ENCODE results near the gene DDX52.
A peak's percentile ranks its signal among the peaks of the same experiment; 100 is the strongest.
"Not testable (repeated sequence)": the region's sequence is repeated elsewhere in the genome, so short reads cannot be mapped to it uniquely, and the experiment has no call there.

The DDX52 gene, protein sequence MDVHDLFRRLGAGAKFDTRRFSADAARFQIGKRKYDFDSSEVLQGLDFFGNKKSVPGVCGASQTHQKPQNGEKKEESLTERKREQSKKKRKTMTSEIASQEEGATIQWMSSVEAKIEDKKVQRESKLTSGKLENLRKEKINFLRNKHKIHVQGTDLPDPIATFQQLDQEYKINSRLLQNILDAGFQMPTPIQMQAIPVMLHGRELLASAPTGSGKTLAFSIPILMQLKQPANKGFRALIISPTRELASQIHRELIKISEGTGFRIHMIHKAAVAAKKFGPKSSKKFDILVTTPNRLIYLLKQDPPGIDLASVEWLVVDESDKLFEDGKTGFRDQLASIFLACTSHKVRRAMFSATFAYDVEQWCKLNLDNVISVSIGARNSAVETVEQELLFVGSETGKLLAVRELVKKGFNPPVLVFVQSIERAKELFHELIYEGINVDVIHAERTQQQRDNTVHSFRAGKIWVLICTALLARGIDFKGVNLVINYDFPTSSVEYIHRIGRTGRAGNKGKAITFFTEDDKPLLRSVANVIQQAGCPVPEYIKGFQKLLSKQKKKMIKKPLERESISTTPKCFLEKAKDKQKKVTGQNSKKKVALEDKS

DNA sequence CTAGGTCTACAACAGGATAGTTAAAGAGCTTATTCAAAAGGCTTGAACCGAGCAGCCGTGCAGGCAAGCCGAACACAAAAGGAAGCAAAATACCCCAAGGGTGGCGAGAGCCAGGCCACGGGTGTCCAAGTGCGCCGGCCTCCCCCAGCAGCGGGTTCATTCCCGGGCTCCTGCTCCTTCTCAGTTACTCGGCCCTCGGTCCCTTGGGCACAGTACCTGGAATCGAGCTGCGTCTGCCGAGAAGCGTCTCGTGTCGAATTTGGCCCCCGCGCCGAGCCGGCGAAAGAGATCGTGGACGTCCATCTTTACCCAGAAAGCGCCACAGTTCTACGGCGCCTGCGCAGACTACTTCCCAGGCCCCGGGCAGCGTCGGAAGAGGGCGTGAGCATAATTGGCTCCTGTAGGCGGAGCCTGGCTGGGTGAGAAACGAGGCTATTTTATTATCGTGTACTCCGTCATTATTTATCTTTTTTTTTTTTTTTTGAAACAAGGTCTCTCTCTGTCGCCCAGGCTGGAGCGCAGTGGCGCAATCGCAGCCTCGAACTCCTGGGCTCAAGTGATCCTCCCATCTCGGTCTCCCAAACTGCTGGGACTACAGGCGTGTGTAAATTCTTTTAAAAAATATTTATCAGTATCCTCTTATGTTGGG lies at the start of gene DDX52:
Gene DDX52 (minus strand): TSS at position 329 of the 649 bp plus-strand sequence. CDS start 26 bp downstream, at position 303.
- peak; percentile 93 for DNase-seq (ENCODE audit: low spot score)

DNA sequence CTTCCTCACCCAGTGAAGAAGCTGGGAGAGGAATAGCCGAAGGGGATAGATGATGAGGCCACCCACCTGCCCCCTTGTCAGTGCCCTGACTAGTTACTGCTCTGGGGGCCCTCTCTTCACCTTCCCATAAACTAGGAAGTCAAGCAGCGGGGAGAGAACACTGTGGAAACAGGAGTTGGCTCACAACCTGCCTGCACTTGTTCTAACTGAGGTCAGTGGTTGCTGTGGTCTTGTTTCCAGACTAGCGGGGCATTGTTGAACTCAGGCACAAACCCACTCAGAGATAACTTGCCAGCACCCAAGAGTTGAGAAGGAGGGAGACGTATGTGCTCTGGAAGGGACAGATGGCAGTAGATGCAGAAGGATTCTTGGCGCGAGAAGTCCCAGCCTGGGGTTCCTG lies 48.6 kb upstream of the DDX52 start:
- no peak for DNase-seq (ENCODE audit: low spot score)

DNA sequence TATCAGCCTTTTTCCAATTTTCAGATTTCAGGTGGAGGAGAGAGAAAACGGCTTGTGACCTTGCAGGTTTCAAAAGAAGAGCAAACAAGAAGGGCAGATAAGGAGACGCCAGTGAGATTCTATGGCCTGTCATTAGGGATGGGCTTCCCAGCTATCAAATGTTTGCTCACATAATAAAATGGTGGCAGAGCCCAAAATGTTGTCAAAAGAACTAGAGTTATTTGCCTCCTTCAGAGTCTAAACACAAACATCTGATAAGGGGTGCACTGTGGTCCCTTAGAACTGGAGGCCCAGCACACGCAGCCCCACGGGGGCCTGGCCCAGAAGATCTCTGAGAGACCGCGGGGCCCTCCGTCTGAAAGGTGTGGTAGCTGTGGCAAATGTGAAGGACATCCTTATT lies 46.1 kb upstream of the DDX52 start:
- DNase-seq (ENCODE audit: low spot score), result no peak

DNA sequence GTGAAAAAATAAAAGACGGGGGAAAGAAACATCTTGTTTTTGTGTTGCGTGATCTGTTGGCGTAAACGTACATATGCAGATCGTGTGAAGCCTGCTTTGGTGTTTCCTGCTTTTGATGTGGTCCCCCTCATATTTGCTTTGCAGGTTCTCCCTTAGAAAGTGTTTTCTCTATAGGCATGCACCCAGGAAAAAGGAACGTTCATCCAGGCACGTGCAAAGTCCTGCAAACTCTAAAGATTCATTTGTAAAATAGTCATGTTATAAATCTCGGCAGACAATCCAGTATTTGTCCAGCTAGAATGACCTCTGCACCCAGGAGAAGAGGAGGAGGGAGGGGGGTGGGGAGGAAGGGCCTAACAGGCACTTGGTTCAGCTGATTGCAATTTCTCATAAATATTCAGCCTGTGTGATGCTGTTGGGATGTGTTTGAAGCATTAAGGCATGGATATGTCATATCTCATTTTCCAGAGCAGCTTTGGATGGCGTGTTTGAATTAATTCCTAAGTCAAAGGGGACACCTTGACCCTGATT lies 40.3 kb upstream of the DDX52 start:
- DNase-seq (ENCODE audit: low spot score), result no peak

DNA sequence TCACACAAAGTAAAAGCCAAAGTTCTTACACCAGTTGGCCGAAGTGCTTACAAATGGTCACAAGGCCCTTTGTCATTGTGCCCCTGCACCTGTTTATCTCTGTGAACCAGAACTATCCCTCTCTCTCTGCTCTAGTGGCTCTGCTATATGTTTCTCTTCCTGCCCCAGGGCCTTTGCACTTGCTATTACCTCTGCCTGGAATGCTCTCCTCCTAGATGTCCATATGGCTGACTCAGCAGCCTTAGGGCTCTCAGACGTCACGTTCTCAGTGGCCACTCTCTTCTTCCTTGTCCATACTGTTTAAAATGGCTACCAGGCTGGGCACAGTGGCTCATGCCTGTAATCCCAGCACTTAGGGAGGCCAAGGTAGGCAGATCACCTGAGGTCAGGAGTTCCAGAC lies 38.8 kb upstream of the DDX52 start:
- no peak for DNase-seq (ENCODE audit: low spot score)

DNA sequence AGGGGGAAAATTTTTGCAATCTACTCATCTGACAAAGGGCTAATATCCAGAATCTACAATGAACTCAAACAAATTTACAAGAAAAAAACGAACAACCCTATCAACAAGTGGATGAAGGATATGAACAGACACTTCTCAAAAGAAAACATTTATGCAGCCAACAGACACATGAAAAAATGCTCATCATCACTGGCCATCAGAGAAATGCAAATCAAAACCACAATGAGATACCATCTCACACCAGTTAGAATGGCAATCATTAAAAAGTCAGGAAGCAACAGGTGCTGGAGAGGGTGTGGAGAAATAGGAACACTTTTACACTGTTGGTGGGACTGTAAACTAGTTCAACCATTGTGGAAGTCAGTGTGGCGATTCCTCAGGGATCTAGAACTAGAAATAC lies 36.7 kb upstream of the DDX52 start:
- not testable (repeated sequence) for DNase-seq (ENCODE audit: low spot score)

DNA sequence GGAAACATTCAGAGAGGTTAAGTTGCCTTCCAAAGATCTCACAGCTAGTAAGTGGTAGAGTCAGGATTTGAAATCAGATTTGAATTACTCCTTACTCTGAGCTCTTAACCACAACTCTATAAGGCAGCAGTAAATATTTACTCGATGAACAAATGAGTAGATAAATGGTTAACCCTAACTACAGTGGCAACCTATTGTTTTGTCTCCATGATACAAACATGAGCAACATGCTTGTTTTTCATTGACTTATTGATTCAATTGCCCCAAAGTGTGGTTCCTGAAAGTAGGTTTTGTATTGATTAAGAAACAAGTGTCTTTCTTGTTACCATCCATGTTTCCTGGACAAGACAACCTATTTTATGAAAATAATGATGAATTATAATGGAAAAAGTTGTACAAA lies 34.8 kb upstream of the DDX52 start:
- no peak for DNase-seq (ENCODE audit: low spot score)

DNA sequence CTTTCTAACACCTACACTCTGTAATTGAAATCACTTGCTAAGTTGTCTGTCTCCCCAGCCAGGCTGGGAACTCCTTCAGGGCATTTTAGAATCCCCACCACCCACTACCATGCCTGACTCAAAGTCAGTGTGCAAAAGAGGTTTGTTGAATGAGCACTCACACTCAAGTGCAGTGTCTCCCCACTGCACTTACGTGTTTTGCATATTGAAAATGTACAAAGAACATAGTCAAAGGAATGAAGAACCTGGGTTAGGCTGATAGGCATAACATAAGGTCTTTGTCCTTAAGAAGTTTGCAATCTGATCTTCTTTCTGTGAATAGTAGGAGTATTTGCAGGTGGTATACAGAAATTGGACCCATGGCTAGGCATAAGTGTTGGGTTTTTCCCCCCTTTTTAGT lies 33.8 kb upstream of the DDX52 start:
- DNase-seq (ENCODE audit: low spot score), result no peak

DNA sequence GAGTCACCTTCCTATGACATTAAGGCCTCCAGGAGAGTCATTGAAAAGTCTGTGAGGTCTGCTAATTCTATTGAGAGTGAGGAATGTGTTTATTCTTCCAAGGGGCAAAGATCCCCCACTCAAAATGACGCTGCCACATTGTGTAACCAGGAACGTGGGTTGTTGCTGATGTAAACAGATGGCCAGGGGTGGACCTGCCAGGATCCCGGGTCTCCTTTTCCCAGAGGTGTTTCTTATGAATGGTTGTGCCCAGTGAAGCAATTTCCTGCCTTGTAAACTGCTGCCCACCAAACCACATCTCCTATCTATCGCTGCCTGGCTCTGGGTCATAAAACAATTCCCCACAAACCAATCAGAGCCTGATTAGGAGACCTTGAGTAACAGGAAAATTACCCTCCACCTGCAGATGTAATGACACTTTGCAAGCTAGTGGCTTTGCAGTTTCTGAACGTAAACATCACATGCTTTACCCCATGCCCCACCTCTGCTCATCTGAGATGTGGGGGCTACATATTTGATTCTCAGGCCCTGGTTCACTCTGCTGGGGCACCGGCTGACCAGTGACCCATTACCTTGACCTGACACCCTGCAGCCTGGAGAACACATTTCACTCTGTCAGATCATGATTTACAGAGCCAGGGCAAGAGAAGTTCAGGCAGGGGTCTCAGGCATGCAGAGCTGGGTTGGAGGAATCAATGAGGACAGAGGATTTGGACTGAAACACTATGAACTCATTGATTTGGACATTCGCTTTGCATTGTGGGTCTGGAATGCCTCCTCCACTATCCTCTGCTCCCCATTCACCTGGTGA lies 33.1 kb upstream of the DDX52 start:
- no peak for DNase-seq (ENCODE audit: low spot score)

DNA sequence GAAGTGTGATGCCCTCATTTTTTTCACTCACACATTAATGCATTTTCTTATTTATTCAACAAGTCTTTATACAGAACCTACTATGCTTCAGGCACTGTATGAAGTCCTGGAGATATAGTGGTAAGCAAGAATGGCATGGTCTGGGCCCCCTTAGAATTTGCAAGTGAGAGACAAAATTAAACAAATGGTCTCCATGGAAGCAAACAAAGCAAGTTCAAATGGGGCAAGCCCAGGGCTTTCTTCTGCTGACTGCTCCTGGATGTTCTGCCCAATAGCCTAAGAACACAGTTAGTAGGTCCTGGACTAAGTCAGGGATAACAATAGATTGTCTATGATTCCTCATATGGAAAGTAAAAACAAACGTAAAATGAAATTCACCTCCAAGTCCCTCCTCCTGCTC lies 31.3 kb upstream of the DDX52 start:
- no peak for DNase-seq (ENCODE audit: low spot score)

DNA sequence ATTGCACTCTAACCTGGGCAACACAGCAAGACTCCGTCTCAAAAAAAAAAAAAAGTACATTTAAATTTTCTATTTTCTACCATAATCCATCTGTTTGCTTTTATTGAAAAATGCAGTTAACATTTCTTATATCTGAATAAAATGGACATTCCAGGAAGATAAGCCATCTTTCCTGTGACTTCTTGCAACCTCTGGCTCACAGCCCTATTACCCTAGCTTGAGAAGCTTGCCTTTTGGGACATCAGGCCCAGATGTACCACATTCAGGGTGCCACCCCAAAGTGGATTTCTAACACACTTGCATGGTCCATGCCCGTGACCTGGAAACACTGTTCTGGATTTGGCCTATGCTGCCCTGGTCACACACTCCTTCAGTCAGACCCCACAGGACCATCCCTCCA lies 30.1 kb upstream of the DDX52 start:
- DNase-seq (ENCODE audit: low spot score), result no peak

DNA sequence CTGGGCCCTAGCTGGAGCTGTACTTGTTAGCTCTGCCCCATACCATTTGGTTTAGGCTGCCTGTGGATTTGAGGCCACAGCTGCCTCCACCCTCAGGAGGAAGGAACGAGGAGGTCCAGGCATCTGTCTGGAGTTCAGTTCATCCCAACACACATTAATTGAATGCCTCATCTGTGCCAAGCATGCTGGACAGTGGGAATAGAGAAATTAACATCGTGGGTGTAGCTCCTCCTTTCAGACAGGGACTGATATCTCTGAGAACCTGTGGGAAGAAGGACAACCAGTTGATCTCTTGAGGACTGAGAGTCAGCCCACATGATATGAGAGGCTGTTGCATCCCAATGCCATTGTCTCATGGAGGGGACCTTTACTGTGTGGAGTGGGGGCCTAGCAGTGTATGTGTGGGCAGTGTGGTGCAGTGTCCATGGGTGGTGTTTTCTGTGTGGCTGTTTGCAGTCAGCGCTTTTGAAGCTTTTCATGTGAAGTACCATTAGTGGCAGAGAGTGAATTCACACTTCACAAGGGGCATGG lies 29.4 kb upstream of the DDX52 start:
- DNase-seq (ENCODE audit: low spot score), result no peak

DNA sequence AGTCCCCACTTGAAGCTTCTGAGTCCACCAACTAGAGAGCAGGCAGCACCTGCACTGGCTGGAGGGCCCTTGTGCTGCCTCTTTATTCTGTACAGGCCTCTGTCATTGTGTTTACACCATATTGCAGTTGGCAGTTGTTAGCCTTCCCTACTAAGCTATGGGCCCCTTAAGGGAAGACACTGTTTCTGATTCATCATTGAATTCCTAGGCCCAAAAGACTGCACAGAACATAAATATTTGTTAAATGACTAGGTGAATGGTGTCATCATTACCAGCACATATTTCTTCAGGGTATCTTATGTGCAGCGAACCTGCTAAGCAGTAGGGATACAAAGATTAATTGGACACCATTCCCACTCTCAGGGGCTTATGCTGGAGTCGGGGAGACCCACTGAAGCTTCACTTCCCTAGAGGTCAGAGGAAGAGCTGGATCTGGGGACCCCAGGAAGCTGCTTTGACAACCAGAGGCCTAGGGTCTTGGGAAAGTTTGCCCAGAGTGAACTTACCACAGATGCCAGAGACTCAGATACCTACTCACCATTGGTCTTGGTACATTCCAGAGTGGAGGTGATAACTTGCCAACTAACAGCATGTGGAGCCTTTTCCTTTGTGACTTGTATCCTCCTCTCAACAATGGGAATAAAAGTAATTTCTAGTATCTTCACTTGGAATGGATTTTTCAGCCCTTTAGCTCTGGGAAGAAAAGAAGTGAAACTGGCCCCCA lies 28.7 kb upstream of the DDX52 start:
- DNase-seq (ENCODE audit: low spot score), result no peak

DNA sequence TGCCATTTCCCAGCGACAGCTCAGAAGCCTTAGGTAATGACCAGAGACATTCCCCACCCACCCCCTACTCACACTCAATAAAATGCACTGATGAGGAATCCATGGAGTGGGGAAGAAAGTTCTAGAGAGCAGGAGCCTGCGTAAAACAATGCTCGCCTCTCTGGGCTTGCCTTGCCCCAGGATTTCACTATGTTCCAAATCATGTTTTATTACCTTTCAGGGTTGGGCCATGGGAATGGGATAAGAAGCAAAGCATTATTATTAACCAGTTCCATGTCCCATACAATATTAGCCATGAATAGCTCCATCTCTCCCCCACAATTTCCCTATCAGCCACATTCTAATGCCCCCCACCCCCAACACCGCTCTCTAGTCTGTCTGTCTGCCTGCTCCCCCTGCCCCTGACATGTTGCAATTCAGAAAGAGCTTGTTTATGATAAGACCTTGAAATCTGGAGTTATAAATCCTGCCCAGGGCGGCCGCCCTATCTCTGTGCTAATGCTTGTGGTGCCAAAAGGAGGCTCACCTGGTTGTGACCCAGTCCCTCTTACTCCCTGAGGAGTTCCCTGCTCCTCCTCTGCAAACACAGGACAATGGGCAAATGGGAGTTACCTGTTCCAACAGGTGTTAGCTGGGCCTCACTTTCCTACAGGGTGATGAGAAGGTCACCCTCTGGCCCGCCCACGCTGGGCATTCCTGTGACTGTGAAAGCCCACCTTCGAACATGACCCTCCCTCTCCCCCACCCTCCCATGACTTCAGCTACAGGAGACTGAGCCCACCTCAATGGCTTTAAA lies 28.0 kb upstream of the DDX52 start:
- DNase-seq (ENCODE audit: low spot score), result no peak

DNA sequence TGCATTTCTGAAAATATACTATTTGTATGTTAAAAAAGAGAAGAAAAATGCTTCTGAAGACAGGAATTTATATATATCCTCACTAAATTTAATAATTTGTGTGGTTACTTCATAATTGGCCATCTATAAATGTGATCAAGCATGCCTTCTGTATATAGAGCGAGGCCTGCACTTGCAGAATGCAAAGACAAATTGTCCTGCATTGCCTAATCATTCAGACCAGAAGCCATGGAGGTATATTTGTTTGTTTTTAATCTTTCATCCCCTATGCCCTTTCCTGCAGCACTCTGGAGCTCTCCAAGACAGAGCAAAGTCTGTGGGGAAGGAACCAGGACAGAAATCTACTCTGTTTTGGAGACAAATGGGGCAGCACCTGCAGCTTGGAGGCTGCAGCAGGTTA lies 23.8 kb upstream of the DDX52 start:
- DNase-seq (ENCODE audit: low spot score), result no peak

DNA sequence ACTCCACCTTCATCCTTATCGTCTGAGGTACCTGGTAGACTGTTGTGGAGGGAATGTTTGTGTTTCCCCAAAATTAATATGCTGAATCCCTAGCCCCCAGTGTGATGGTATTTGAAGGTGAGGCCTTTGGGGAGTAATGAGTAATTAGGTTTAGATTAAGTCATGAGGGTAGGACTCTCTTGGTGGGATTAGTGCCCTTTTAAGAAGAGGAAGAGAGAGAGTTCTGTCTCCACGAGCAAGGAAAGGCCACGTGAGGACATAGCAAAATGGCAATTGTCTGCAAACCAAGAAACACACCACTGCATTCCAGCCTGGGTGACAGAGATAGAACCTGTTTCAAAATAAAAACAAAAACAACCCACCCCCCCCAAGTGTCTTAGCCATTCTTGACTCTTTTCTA lies 21.0 kb upstream of the DDX52 start:
- no peak for DNase-seq (ENCODE audit: low spot score)

DNA sequence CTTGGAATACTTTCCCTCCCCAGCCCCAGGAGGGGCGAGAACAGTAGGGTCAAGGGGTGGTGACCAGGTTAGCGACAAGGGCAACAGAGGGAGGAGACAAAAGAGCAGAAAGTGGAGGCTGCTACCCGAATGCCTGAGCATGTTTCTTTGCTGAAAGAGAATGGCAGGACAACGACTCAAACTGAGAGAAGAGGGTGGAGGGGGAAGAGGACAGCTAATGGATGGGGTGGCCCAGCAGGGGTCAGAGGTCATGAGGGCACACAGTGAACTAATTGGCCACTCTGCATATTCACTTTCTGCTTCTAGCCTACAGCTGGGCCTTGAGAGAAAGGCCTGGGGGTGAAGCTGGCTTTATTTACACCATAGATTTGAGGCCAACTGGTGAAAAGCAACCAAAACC lies 19.1 kb upstream of the DDX52 start:
- DNase-seq (ENCODE audit: low spot score), result no peak

DNA sequence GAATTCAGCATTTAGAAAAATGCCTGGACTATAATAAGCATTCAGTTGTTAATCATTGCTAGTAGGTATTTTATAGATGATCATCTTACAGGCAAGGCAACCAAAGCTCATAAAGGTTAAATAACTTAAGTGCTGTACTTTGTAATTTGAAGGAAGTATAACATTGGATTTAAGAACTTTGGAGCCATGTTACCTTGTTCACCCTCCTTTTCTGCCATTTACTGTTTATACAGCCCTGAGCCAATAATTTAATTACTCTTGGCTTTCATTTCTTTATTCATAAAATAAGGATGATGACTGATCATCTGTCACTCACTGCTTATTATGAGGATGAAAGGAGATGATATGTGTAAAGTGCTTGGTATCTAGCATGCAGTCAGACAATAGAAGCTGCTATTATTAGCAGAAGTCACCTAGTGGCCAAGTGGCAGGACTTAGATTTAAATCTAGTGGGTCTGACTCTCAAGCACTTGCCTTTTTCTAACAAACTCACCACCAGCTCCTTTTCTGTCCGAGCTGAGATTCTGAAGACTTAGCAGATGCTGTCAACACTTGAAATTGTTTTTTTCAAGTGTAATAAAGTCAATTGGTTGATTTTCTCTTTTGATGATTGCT lies 18.3 kb upstream of the DDX52 start:
- DNase-seq (ENCODE audit: low spot score), result no peak

DNA sequence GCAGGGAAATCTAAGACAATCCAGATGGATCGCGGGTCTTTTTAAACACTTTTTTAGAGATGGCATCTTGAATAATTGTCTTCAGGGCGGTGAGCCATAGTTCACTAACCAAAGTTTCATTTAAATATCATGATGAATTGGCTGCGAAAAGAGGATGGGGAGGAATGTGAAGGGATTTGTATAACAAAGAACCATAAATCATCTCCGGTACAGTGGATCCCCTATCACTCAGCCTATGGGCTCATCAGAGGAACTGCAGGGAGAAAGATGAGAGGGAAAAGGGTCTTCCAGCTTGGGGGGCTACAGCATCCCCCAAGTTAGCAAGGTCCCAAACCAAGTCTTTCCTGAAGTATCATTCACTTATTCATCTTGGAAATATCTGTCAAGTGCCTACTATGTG lies 16.7 kb upstream of the DDX52 start:
- no peak for DNase-seq (ENCODE audit: low spot score)

DNA sequence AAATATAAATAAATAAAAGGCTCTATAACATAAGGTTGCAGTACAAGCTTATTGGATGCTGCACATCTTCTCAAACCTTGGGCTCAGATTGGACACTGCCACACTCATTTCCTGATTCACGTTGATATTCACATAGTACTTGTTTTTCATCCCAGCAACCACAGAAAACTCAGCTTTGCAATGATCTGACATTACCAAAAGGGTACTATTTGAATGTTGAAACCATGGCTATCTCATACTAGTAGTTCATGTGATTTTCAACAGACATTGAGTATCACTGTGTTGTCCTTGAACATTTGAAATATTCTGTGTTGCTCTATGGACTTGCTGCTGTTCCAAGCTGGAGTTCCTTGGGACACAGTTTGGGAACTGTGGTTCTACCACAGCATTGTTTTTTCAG lies 14.0 kb upstream of the DDX52 start:
- DNase-seq (ENCODE audit: low spot score), result no peak
